ENCODE results near the gene SLC37A2. TPM values are rescaled to one million over a fixed set of nuclear protein-coding genes. Genes with fewer than 3 reads are reported as not detected.

Gene SLC37A2
- total and polyA plus RNA-seq, 2 of the 13 experiments (the other 11 are each of a cell fraction or from before 2014, with no cell fraction given), result 4.6 to 7.1 TPM

GRCh38 chr11:125111001-125111342 lies 47.9 kb downstream of the SLC37A2 start (continued):
- no peak for TF ChIP-seq SRSF9 (IDR thresholded peaks at IDR 0.05; ENCODE audit: borderline replicate concordance, insufficient read depth, low read depth, low read length, poor library complexity, severe bottlenecking)
- TF ChIP-seq ESRRA (CRISPR knock-in tag; IDR thresholded peaks at IDR 0.05; ENCODE audit: low read depth), result no peak
- no peak for TF ChIP-seq ZNF83 (CRISPR knock-in tag; IDR thresholded peaks at IDR 0.05; ENCODE audit: borderline replicate concordance)
- no peak for TF ChIP-seq SRF (IDR thresholded peaks at IDR 0.05; ENCODE audit: low read depth, low read length)
- TF ChIP-seq ZNF34 (CRISPR knock-in tag; IDR thresholded peaks at IDR 0.05; ENCODE audit: borderline replicate concordance), result no peak
- no peak for TF ChIP-seq HNRNPL (IDR thresholded peaks at IDR 0.05; ENCODE audit: low read depth, low read length)
- TF ChIP-seq GABPA (IDR thresholded peaks at IDR 0.05; ENCODE audit: low read depth, low read length), result no peak
- TF ChIP-seq GABPA (CRISPR knock-in tag; IDR thresholded peaks at IDR 0.05; ENCODE audit: low read depth), result no peak
- TF ChIP-seq RNF2 (conservative IDR thresholded peaks at IDR 0.05; ENCODE audit: low read depth), result no peak
- TF ChIP-seq, protein P1, sequence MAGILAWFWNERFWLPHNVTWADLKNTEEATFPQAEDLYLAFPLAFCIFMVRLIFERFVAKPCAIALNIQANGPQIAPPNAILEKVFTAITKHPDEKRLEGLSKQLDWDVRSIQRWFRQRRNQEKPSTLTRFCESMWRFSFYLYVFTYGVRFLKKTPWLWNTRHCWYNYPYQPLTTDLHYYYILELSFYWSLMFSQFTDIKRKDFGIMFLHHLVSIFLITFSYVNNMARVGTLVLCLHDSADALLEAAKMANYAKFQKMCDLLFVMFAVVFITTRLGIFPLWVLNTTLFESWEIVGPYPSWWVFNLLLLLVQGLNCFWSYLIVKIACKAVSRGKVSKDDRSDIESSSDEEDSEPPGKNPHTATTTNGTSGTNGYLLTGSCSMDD (CRISPR knock-in tag; IDR thresholded peaks at IDR 0.05), result no peak
- TF ChIP-seq NFIB (CRISPR knock-in tag; IDR thresholded peaks at IDR 0.05; ENCODE audit: borderline replicate concordance), result no peak
- TF ChIP-seq ELF3 (CRISPR knock-in tag; IDR thresholded peaks at IDR 0.05), result no peak
- no peak for TF ChIP-seq REL (CRISPR knock-in tag; conservative IDR thresholded peaks at IDR 0.05)
- TF ChIP-seq ZNF318 (CRISPR knock-in tag; IDR thresholded peaks at IDR 0.05), result no peak
- TF ChIP-seq ZNF646 (CRISPR knock-in tag; IDR thresholded peaks at IDR 0.05), result no peak
- TF ChIP-seq PAX8 (CRISPR knock-in tag; IDR thresholded peaks at IDR 0.05; ENCODE audit: borderline replicate concordance), result no peak
